Measurements from ENCODE around the gene CXCL9. TPM values are rescaled to one million over a fixed set of nuclear protein-coding genes. Genes with fewer than 3 reads are reported as not detected.
"Not testable (repeated sequence)": the region's sequence is repeated elsewhere in the genome, so short reads cannot be mapped to it uniquely, and the experiment has no call there.

Gene CXCL9
- total RNA-seq, result 1.3 TPM
- long read RNA-seq, result 0 reads

- ATAC-seq (no peak), DNase-seq (no peak)
- H3K4me3 ChIP-seq, result no peak within 1 kb of the TSS
- no peak within 1 kb of the TSS for H3K27ac ChIP-seq
- no peaks in the 10 kb centered on the region for H3K9me3 ChIP-seq
- intact Hi-C loops (cut with DNase I), result no loop called here
- H3K4me1 ChIP-seq, result peaks cover 8% of the 10 kb centered on the region
- no peaks in the 10 kb centered on the region for H3K27me3 ChIP-seq (ENCODE audit: low read depth)
- TF ChIP-seq, protein P1, sequence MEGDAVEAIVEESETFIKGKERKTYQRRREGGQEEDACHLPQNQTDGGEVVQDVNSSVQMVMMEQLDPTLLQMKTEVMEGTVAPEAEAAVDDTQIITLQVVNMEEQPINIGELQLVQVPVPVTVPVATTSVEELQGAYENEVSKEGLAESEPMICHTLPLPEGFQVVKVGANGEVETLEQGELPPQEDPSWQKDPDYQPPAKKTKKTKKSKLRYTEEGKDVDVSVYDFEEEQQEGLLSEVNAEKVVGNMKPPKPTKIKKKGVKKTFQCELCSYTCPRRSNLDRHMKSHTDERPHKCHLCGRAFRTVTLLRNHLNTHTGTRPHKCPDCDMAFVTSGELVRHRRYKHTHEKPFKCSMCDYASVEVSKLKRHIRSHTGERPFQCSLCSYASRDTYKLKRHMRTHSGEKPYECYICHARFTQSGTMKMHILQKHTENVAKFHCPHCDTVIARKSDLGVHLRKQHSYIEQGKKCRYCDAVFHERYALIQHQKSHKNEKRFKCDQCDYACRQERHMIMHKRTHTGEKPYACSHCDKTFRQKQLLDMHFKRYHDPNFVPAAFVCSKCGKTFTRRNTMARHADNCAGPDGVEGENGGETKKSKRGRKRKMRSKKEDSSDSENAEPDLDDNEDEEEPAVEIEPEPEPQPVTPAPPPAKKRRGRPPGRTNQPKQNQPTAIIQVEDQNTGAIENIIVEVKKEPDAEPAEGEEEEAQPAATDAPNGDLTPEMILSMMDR (IDR thresholded peaks at IDR 0.05), result no peak
- no peaks in the 10 kb centered on the region for H3K36me3 ChIP-seq
Observed at GRCh38 chr4:76007089-76007862, at the start of gene CXCL9. TSS of gene CXCL9 (minus strand) at chr4:76007509. CDS start at chr4:76007449, 60 bp downstream.

DNA sequence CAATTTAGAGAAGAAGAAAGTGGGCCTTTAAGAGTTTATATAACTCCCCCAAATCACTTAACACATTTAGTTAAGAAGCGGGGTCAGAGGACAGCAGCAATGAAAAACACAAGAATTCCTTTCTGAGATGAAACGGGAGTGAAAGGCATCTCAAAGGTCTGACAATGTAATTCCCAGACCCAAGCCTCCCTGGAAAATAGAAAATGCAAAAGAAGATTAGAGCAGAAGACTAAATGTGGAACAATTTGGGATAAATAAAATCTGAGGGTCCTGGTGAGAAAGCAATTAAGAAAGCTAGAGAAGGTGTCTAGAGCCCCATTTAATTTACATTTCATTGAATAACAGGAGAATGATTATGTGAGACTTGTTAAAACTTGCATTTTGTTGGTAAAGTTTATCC lies 48.1 kb upstream of the CXCL9 start:
- intact Hi-C loops (cut with DNase I), result no loop called here
- no peaks in the 10 kb centered on the region for H3K4me1 ChIP-seq
- ATAC-seq, result no peak
- H3K4me3 ChIP-seq, result no peak overlapping the region
- no peaks in the 10 kb centered on the region for H3K9me3 ChIP-seq
- no peak for DNase-seq
- no peak overlapping the region for H3K27ac ChIP-seq
- TF ChIP-seq, protein P1 (IDR thresholded peaks at IDR 0.05), result no peak
- no peaks in the 10 kb centered on the region for H3K36me3 ChIP-seq
- H3K27me3 ChIP-seq (ENCODE audit: low read depth), result no peaks in the 10 kb centered on the region

GRCh38 chr4:76055016-76055415 lies 47.7 kb upstream of the CXCL9 start:
- TF ChIP-seq, protein P1 (IDR thresholded peaks at IDR 0.05), result no peak
- ATAC-seq (no peak), DNase-seq (no peak)
- intact Hi-C loops (cut with DNase I), result no loop called here
- Histone ChIP-seq H3K9me3 (no peaks in the 10 kb centered on the region), H3K4me3 (no peak overlapping the region), H3K27me3 (ENCODE audit: low read depth) (no peaks in the 10 kb centered on the region), H3K27ac (no peak overlapping the region), H3K36me3 (no peaks in the 10 kb centered on the region), H3K4me1 (no peaks in the 10 kb centered on the region)

DNA sequence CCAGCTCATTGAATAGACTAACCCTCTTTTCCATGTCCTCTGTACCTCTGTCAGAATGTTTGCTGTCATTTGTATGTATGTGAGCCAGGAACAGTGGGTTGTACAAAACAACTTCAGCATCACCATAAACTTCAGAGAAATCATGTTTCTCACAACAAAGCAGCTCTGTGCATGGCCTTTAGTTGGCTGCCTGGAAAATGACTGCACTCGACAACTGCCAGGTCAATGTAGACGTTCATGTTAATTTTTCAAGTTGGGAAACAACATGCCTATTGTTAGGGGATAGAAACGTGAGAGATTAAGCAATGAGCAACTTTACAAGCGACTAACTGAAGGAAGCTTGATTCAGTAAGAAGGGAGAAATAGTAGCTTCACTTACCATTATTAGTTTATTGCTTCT lies 46.4 kb upstream of the CXCL9 start:
- intact Hi-C loops (cut with DNase I), result no loop called here
- no peak overlapping the region for H3K27ac ChIP-seq
- TF ChIP-seq, protein P1 (IDR thresholded peaks at IDR 0.05), result no peak
- no peaks in the 10 kb centered on the region for H3K27me3 ChIP-seq (ENCODE audit: low read depth)
- ATAC-seq (no peak), DNase-seq (no peak)
- no peaks in the 10 kb centered on the region for H3K36me3 ChIP-seq
- no peaks in the 10 kb centered on the region for H3K9me3 ChIP-seq
- no peaks in the 10 kb centered on the region for H3K4me1 ChIP-seq
- no peak overlapping the region for H3K4me3 ChIP-seq

DNA sequence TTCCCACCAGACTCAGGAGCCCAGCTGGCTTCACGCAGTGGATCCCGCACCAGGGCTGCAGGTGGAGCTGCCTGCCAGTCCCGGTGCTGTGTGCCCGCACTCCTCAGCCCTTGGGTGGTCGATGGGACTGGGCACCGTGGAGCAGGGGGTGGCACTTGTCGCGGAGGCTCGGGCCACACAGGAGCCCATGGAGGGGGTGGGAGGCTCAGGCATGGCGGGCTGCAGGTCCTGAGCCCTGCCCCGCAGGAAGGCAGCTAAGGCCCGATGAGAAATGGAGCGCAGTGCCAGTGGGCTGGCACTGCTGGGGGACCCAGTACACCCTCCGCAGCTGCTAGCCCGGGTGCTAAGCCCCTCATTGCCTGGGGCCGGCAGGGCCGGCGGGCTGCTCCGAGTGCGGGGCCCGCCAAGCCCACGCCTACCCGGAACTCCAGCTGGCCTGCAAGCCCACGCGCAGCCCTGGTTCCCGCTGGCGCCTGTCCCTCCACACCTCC lies 43.3 kb upstream of the CXCL9 start:
- H3K27me3 ChIP-seq (ENCODE audit: low read depth); DNase-seq; H3K4me1 ChIP-seq; intact Hi-C loops (cut with DNase I); H3K9me3 ChIP-seq; H3K36me3 ChIP-seq; ATAC-seq; H3K27ac ChIP-seq; H3K4me3 ChIP-seq: not testable (repeated sequence)

- not testable (repeated sequence) for ATAC-seq
Observed at GRCh38 chr4:76049860-76050416, 42.6 kb upstream of the CXCL9 start.

DNA sequence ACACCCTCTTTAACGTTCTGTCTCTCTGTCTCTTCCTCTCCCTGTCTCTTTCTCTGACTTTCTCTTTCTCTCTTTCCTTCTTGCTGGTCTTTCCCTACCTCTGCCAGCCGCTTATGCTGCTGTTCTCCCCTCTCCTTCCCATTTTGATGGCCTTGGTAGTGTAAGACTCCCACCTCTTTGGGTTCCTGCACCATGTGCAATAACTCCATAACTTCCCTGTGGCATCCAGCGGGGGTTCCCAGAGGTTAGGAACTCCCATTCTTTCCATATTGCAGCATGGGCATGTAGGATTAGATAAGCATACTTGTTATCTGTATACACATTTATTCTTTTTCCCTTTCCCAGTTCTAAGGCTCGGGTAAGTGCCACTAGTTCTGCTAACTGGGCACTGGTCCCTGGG lies 37.4 kb upstream of the CXCL9 start:
- H3K4me3 ChIP-seq; H3K36me3 ChIP-seq; DNase-seq; intact Hi-C loops (cut with DNase I); H3K27ac ChIP-seq; ATAC-seq; H3K4me1 ChIP-seq; H3K9me3 ChIP-seq; H3K27me3 ChIP-seq (ENCODE audit: low read depth): not testable (repeated sequence)

More at GRCh38 chr4:76049860-76050416, 42.6 kb upstream of the CXCL9 start:
- H3K9me3 ChIP-seq; H3K4me3 ChIP-seq; intact Hi-C loops (cut with DNase I); DNase-seq; H3K4me1 ChIP-seq; H3K36me3 ChIP-seq; H3K27ac ChIP-seq; H3K27me3 ChIP-seq (ENCODE audit: low read depth): not testable (repeated sequence)

DNA sequence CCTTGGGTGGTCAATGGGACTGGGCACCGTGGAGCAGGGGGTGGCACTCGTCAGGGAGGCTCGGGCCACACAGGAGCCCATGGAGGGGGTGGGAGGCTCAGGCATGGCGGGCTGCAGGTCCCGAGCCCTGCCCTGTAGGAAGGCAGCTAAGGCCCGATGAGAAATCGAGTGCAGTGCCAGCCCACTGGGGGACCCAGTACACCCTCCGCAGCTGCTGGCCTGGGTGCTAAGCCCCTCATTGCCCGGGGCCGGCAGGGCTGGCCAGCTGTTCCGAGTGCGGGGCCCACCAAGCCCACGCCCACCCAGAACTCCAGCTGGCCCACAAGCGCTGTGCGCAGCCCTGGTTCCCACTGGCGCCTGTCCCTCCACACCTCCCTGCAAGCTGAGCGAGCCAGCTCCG lies 36.0 kb upstream of the CXCL9 start:
- ATAC-seq; H3K36me3 ChIP-seq; H3K9me3 ChIP-seq; H3K4me1 ChIP-seq; intact Hi-C loops (cut with DNase I); H3K27me3 ChIP-seq (ENCODE audit: low read depth); H3K27ac ChIP-seq; H3K4me3 ChIP-seq; DNase-seq: not testable (repeated sequence)

DNA sequence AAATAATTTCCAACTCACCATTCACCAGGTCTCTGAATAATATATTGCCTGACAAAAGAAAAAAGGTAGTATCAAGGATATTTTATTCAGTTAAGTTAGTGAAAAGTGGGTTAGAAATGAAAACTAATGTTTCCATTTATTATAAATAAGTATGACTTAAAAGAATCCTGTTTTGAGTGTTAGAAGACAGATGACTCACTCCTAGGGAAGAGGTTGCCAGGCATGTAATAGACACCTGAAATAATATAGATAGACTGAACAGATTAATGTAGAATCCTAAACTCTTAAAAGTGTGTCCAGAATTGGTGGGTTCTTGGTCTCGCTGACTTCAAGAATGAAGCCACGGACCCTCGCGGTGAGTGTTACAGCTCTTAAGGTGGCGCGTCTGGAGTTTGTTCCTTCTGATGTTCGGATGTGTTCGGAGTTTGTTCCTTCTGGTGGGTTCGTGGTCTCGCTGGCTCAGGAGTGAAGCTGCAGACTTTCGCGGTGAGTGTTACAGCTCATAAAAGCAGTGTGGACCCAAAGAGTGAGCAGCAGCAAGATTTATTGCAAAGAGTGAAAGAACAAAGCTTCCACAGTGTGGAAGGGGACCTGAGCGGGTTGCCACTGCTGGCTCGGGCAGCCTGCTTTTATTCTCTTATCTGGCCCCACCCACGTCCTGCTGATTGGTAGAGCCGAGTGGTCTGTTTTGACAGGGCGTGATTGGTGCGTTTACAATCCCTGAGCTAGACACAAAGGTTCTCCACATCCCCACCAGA lies 35.1 kb upstream of the CXCL9 start:
- H3K4me3 ChIP-seq; ATAC-seq; H3K4me1 ChIP-seq; DNase-seq; H3K9me3 ChIP-seq; H3K36me3 ChIP-seq; intact Hi-C loops (cut with DNase I); H3K27ac ChIP-seq; H3K27me3 ChIP-seq (ENCODE audit: low read depth): not testable (repeated sequence)

Data from lower lobe of right lung (tissue), 2 donors.